ENCODE measurements around the gene SLC2A6. TPM values are rescaled to one million over a fixed set of nuclear protein-coding genes. Genes with fewer than 3 reads are reported as not detected.

SLC2A6 gene
- total and polyA plus RNA-seq, 2 of the 8 experiments (the other 6 are each of a cell fraction or from before 2014, with no cell fraction given) = 16.6 to 17.8 TPM

DNA sequence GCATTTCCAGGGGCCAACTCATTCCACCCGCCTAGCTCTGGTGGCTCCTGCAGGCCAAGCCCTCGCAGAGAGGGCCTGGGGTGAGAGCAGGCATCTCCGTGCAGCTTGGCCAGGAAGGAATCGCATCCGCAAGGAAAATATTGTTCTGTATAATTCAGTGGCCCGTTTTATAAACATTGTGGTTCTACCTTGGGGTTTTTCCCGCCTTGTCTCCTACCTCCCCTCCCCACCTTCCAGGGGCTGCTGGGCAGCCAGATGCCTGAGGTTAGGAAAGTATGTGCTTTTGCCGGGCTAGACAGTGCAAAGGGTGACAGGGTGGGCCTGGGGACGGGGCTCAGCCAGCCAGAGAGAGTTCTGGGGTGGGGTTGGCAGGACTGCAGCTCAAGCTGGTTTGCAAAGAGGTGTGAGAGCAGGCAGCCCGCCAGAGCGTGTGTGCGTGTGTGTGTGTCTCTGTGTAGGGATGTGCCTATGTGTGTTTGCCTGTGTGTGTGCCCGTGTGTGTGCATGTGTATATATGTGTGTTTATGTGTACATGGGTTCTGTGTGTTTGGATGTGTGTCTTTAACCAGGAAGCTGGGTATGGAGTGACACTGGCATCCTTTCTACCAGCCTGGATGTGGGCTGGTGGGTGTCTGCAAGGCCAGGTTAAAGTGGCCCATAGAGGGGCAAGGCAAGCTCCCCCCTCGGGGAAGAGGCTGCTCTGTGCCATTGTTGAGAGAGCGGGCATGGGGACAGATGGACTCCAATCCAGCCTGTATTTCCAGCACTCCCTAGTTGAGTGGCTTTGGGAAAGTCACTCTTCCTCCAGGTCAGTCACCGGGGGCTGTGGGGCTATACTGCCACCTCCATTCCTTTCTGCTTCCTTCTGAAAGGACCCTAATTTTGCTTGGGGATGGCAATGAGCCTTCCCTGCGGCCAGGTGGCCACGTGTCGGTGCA lies 10.6 kb upstream of the SLC2A6 start:
- no peaks in the 10 kb centered on the region for H3K27me3 ChIP-seq (replicated peaks in 1 of 4; ENCODE audit: control insufficient read depth in 3 of 4, extremely low read depth in 1 of 4, insufficient read depth in 3 of 4, low read length in 3 of 4)
- H3K4ac ChIP-seq (replicated peaks; ENCODE audit: insufficient read length, low read depth, low read length) = no peak overlapping the region
- H2AK5ac ChIP-seq (ENCODE audit: low read depth, low read length) = no peak overlapping the region
- H3K56ac ChIP-seq (replicated peaks; ENCODE audit: insufficient read length, low read depth, low read length) = no peak overlapping the region
- ChIA-PET CTCF (ENCODE audit: partially characterized antibody) (interaction anchor here (0.9 to 2.7 kb wide), 6 partner anchors 12 to 238 kb away, joined by 3 to 7 read pairs (median 4); no protein-coding TSS in a partner anchor), POLR2A (ENCODE audit: partially characterized antibody) (interaction anchor here (1.2 to 1.7 kb wide), 2 partner anchors 15 to 139 kb away, joined by 3 to 8 read pairs; no protein-coding TSS in a partner anchor)
- H4K91ac ChIP-seq (replicated peaks; ENCODE audit: insufficient read length, low read length) = no peak overlapping the region
- no peaks in the 10 kb centered on the region; a peak in 2 of 7 replicates for H3K4me1 ChIP-seq (replicated peaks in 1 of 4; ENCODE audit: control insufficient read depth in 3 of 4, insufficient read depth in 4 of 4, low read length in 3 of 4)
- no peak overlapping the region for H2BK12ac ChIP-seq (ENCODE audit: low read depth, low read length)
- peak overlapping the region; percentile 28; the same call in 1 of the 2 replicates for H4K8ac ChIP-seq (ENCODE audit: extremely low read depth, insufficient read depth, low read length)
- no peaks in the 10 kb centered on the region; the same call in 1 of the 2 replicates for H3K23me2 ChIP-seq (ENCODE audit: low read depth, low read length)
- no peak overlapping the region for H2AFZ ChIP-seq (ENCODE audit: low read length)
- H3K4me3 ChIP-seq (ENCODE audit: extremely low read depth in 1 of 4, insufficient read depth in 2 of 4, low read depth in 3 of 4, low read length in 4 of 4) = no peak overlapping the region
- FAIRE-seq = no peak
- no peak overlapping the region for H3K18ac ChIP-seq (ENCODE audit: extremely low read depth, low read length)
- H2BK5ac ChIP-seq (ENCODE audit: low read depth, low read length) = 0 out of 2 replicates have a peak overlapping the region, but pooled peaks have one; percentile 16
- TF ChIP-seq SAP30 (IDR thresholded peaks at IDR 0.05; ENCODE audit: insufficient read depth, insufficient replicate concordance, low read length) = no peak
- no peak for TF ChIP-seq EGR1 (IDR thresholded peaks at IDR 0.05; ENCODE audit: borderline replicate concordance, low read depth, low read length)
- no peak for TF ChIP-seq RNF2 (IDR thresholded peaks at IDR 0.05; ENCODE audit: borderline replicate concordance, low read depth, low read length, missing control alignments, poor library complexity, severe bottlenecking)
- no peak for TF ChIP-seq BCL11A (IDR thresholded peaks at IDR 0.05; ENCODE audit: low read depth in 2 of 2, low read length in 2 of 2)
- no peak for TF ChIP-seq TBP (IDR thresholded peaks at IDR 0.05; ENCODE audit: low read depth, low read length)
- no peak for TF ChIP-seq TAF1 (IDR thresholded peaks at IDR 0.05; ENCODE audit: low read depth, low read length)
- H3K9me3 ChIP-seq (ENCODE audit: insufficient read depth in 2 of 2, low read depth in 1 of 2, low read length in 1 of 2) = no peaks in the 10 kb centered on the region
- no peak overlapping the region for H3K27ac ChIP-seq (ENCODE audit: low read depth, low read length)
- no peak overlapping the region for H3K14ac ChIP-seq (ENCODE audit: insufficient read length)
- 92% methylated on average over 19 of the region's 19 CpGs; no CpG with 5 or more reads in 1 of the 2 experiments for WGBS, 2 experiments (ENCODE audit: extremely low coverage in 1 of 2, insufficient coverage in 1 of 2, insufficient read length in 1 of 2, insufficient replicate concordance in 2 of 2, low coverage in 1 of 2, low lambda C conversion rate in 2 of 2, missing lambda C conversion rate in 1 of 2)
- no peak overlapping the region for H2BK120ac ChIP-seq (replicated peaks; ENCODE audit: low read depth, low read length)
- H3K36me3 ChIP-seq (ENCODE audit: control insufficient read depth in 2 of 4, insufficient read depth in 4 of 4, low read length in 3 of 4) = no peaks in the 10 kb centered on the region
- no peak overlapping the region for H3K23ac ChIP-seq (ENCODE audit: insufficient read length)
- no peaks in the 10 kb centered on the region for H3K79me1 ChIP-seq (ENCODE audit: low read depth, low read length)
- H4K5ac ChIP-seq (ENCODE audit: insufficient read length, low read depth, low read length) = no peak overlapping the region
- no peak overlapping the region for H2BK20ac ChIP-seq (ENCODE audit: low read length)
- H3K4me2 ChIP-seq (ENCODE audit: insufficient read depth in 1 of 2, low read depth in 2 of 2, low read length in 2 of 2) = no peak overlapping the region
- no peak overlapping the region for H2BK15ac ChIP-seq (ENCODE audit: low read length)
- H3K79me2 ChIP-seq (ENCODE audit: control insufficient read depth in 1 of 2, insufficient read depth in 2 of 2, low read length in 2 of 2) = no peaks in the 10 kb centered on the region
- no peak for DNase-seq (ENCODE audit: low read depth in 1 of 2, low spot score in 2 of 2)
- no peak overlapping the region; a peak in 1 of 7 replicates for H3K9ac ChIP-seq (replicated peaks in 1 of 4; ENCODE audit: extremely low read depth in 1 of 4, low read depth in 3 of 4, low read length in 3 of 4)
- H4K20me1 ChIP-seq (replicated peaks in 1 of 2; ENCODE audit: control insufficient read depth in 1 of 2, insufficient read depth in 2 of 2, low read length in 2 of 2) = peaks cover 2% of the 10 kb centered on the region in 2 experiments
